Thyroid gland (tissue), 4 donors: ENCODE data around the gene AMELY. TPM values are rescaled to one million over a fixed set of nuclear protein-coding genes. Genes with fewer than 3 reads are reported as not detected.

ENCODE experiments used
- DNase-seq, 2 donors: peaks; one replicate each; pipeline ENCODE4 v3.0.0-alpha.2; 2019
- H3K27ac ChIP-seq, 3 donors: fragments of 200-600 bp; sonication (generic); 1 replicate in 2 of 3; 2 replicates in 1 of 3; pipeline ENCODE4 v1.5.1; 2016 to 2019; ENCODE audit warnings: mild to moderate bottlenecking in 1 of 3, moderate library complexity in 1 of 3
- H3K27me3 ChIP-seq: fragments of 200-600 bp; sonication (generic); one replicate; pipeline ENCODE4 v1.5.1; 2019
- H3K36me3 ChIP-seq, 2 donors: fragments of 200-600 bp; sonication (generic); one replicate each; pipeline ENCODE4 v1.5.1; 2016 to 2019
- H3K4me1 ChIP-seq, 2 donors: fragments of 200-600 bp; sonication (generic); one replicate each; pipeline ENCODE4 v1.5.1; 2017 to 2019
- H3K4me3 ChIP-seq, 3 donors: fragments of 200-600 bp; sonication (generic); replicated peaks in 1 of 3; 1 replicate in 2 of 3; 2 replicates in 1 of 3; pipeline ENCODE4 v1.5.1; 2016; ENCODE audit warnings: mild to moderate bottlenecking in 1 of 3
- H3K9me3 ChIP-seq: fragments of 200-600 bp; sonication (generic); one replicate; pipeline ENCODE4 v1.5.1; 2017
- CTCF ChIP-seq, 6 experiments: fragments of 200-600 bp in 3 of 6; fragments of 450-650 bp in 3 of 6; sonication (generic) in 3 of 6; IDR thresholded peaks; one replicate each; pipeline ENCODE4 v1.5.1; 2016 to 2019; ENCODE audit warnings: antibody characterized with exemption in 6 of 6, mild to moderate bottlenecking in 2 of 6, inconsistent platforms in 1 of 6, moderate library complexity in 1 of 6
- POLR2A ChIP-seq, 2 donors: fragments of 450-650 bp; IDR thresholded peaks; one replicate each; pipeline ENCODE4 v1.6.1; 2017; ENCODE audit warnings: antibody characterized with exemption in 2 of 2, mild to moderate bottlenecking in 2 of 2, moderate library complexity in 1 of 2
- WGBS, 2 donors: methylation state at CpG; one replicate each; pipeline ENCODE4 v1.1.5; 2017; 5-methylcytosine and 5-hydroxymethylcytosine counted together
- intact Hi-C: fragments of 100-400 bp; cut with DNase I; formaldehyde crosslinking; loops from one replicate; pipeline ENCODE4 v1.15.1; 2023
- total RNA-seq, 4 donors: library from RNA; depleted of rRNA; stranded (reverse); fragments of >200 nt; gene quantifications; one replicate each; pipeline ENCODE4 v1.2.3, GENCODE V29; 2016

Gene AMELY
- total RNA-seq: not detected

GRCh38 chrY:6911253-6911881, at the start of gene AMELY:
TSS of gene AMELY (minus strand) at chrY:6911752. CDS start at chrY:6872608, 39,144 bp downstream.
- peak; percentile 68 to 72 for DNase-seq
- no CpG with 5 or more reads among the region's 52 CpGs for WGBS, 2 donors
- Histone ChIP-seq H3K9me3 (no peaks in the 10 kb centered on the region), H3K36me3 (no peaks in the 10 kb centered on the region), H3K27ac (peak within 1 kb of the TSS in 1 of 3 donors; percentile 78), H3K4me3 (peak within 1 kb of the TSS in 1 of 3 donors; percentile 37), H3K4me1 (no peaks in the 10 kb centered on the region), H3K27me3 (no peaks in the 10 kb centered on the region)
- intact Hi-C loops: no loop called here
- TF ChIP-seq CTCF (IDR thresholded peaks at IDR 0.05) (no peak), POLR2A (IDR thresholded peaks at IDR 0.05) (no peak)

GRCh38 chrY:6949947-6950346, 38.4 kb upstream of the AMELY start:
- DNase-seq: no peak
- Histone ChIP-seq H3K27ac (no peak overlapping the region), H3K4me1 (no peaks in the 10 kb centered on the region), H3K9me3 (no peaks in the 10 kb centered on the region), H3K4me3 (no peak overlapping the region), H3K36me3 (no peaks in the 10 kb centered on the region), H3K27me3 (no peaks in the 10 kb centered on the region)
- WGBS, 2 donors: 75 to 79% methylated on average over 4 of the region's 4 CpGs
- intact Hi-C loops: no loop called here
- no peak for TF ChIP-seq POLR2A (IDR thresholded peaks at IDR 0.05)
- no peak for TF ChIP-seq CTCF (IDR thresholded peaks at IDR 0.05)

- Histone ChIP-seq H3K4me3 (no peak overlapping the region), H3K36me3 (no peaks in the 10 kb centered on the region), H3K4me1 (no peaks in the 10 kb centered on the region), H3K27ac (no peak overlapping the region), H3K9me3 (no peaks in the 10 kb centered on the region), H3K27me3 (no peaks in the 10 kb centered on the region)
- 56 to 60% methylated on average over 13 of the region's 13 CpGs for WGBS, 2 donors
- intact Hi-C loops: no loop called here
- no peak for TF ChIP-seq POLR2A (IDR thresholded peaks at IDR 0.05)
- no peak for TF ChIP-seq CTCF (IDR thresholded peaks at IDR 0.05)
- no peak for DNase-seq
Observed at GRCh38 chrY:6948378-6948777, 36.8 kb upstream of the AMELY start.

- intact Hi-C loops: no loop called here
- no peaks in the 10 kb centered on the region for H3K36me3 ChIP-seq
- H3K4me1 ChIP-seq: no peaks in the 10 kb centered on the region
- no peaks in the 10 kb centered on the region for H3K27me3 ChIP-seq
- H3K27ac ChIP-seq: peak overlapping the region in 1 of 3 donors; percentile 78
- H3K9me3 ChIP-seq: no peaks in the 10 kb centered on the region
- no peak for DNase-seq
- TF ChIP-seq CTCF (IDR thresholded peaks at IDR 0.05) (peak in 1 of 6 experiments; percentile 47), POLR2A (IDR thresholded peaks at IDR 0.05) (no peak)
- no peak overlapping the region for H3K4me3 ChIP-seq
Observed at GRCh38 chrY:6947695-6948094, 36.1 kb upstream of the AMELY start.

GRCh38 chrY:6935497-6935896, 23.9 kb upstream of the AMELY start:
- Histone ChIP-seq H3K36me3 (no peaks in the 10 kb centered on the region), H3K4me3 (no peak overlapping the region), H3K4me1 (no peaks in the 10 kb centered on the region), H3K27me3 (no peaks in the 10 kb centered on the region), H3K27ac (no peak overlapping the region), H3K9me3 (no peaks in the 10 kb centered on the region)
- WGBS, 2 donors: 93 to 100% methylated on average over 2 of the region's 2 CpGs
- no peak for TF ChIP-seq POLR2A (IDR thresholded peaks at IDR 0.05)
- no peak for TF ChIP-seq CTCF (IDR thresholded peaks at IDR 0.05)
- DNase-seq: no peak
- intact Hi-C loops: no loop called here
